CD4-positive, alpha-beta T cell treated with Interferon alpha-2 for 1 hour (primary cell): ENCODE measurements around the gene HDDC3.

Source experiments
- DNase-seq, 2 donors: peaks; one replicate each; pipeline ENCODE4 v3.0.0-alpha.2; 2020 to 2022

The HDDC3 gene

DNA sequence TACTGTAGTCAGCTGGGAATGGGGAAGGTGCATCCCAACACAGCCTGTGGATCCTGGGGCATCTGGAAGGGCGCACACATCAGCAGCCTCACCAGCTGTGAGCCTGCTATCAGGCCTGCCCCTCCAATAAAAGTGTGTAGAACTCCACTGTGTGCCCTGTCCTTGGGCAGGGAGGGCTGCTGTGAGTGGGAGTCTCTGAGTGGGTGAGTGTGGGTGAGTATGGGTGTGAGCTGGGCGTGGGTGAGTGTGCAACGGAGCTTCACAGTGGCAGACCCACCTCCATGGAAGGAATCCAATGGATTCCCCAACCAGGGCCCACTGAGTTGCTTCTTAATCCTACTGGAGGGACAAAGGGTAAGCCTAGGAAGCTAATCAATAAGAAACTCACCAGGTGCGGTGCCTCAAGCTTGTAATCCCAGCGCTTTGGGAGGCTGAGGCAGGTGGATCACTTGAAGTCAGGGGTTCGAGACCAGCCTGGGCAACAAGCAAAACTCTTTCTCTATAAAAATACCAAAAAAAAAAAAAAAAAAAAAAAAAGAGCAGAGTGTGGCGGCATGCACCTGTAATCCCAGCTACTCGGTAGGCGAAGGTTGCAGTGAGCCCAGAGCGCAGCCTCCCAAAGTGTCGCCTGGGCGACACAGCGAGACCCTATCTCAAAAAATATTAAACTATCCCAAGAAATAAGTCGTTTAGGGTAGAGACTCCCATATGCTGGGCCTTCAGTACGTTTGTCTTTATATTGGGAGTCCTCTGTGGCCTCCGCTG is 21.8 kb upstream of the HDDC3 start:
- no peak for DNase-seq

DNA sequence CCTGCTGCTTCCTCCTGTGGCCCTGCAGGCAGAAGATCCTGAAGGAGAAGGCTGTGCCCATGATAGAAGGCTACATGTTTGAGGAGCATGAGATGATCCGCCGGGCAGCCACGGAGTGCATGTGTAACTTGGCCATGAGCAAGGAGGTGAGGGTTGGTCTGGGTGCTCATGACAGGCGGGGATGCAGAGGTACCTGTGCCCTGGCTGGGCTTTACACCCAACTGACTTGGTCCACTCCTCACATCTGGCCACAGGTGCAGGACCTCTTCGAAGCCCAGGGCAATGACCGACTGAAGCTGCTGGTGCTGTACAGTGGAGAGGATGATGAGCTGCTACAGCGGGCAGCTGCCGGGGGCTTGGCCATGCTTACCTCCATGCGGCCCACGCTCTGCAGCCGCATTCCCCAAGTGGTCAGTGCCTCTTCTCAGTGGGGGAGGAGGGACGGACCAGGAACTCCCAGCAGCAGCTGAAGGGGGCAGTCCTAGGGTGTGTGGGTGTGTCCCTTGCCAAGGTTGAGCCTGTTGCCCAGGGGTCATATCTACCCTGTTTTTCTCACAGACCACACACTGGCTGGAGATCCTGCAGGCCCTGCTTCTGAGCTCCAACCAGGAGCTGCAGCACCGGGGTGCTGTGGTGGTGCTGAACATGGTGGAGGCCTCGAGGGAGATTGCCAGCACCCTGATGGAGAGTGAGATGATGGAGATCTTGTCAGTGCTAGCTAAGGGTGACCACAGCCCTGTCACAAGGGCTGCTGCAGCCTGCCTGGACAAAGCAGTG is 20.7 kb upstream of the HDDC3 start:
- DNase-seq, result no peak

DNA sequence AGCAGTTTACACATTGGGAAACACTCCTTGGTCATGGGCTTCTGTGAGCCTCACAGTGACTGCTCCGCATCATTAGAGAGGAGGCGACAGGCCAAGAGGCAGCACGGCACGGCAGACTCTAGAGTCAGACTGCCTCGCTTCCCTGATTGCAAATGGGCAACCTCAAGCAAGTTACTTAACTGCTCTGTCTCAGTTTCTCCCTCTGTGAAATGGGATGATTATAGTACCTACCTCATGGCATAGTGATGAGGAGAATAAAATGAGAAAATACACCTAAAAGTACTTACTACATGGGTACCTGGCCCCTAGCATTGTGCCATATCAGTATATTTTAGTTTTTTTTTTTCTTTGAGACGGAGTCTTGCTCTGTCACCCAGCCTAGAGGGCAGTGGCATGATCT is 18.3 kb upstream of the HDDC3 start:
- no peak for DNase-seq

DNA sequence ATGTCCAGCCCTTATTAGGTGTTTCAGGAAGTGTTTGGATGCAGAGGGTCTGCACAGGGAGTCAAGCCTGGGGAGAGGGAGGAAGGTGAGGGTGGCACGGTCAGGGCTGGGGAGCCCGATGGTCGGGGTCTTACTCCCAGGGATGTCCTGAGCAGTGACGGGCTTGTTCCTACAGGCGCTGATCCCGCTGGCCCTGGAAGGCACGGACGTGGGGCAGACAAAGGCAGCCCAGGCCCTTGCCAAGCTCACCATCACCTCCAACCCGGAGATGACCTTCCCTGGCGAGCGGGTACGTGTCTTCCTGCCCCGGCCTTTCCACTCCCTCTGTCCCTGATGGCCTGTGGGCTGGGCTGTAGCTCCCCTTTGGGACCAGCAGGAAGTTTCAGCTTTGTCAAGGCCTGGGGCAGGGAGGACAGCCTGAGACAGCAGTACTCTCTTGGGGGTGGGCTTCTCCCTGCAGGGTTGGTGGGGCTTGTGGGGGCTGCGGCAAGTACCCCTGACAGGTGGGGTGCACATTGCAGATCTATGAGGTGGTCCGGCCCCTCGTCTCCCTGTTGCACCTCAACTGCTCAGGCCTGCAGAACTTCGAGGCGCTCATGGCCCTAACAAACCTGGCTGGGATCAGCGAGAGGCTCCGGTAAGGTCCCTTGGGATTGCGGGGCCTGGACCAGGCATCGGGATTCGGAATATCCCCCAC is 17.8 kb upstream of the HDDC3 start:
- DNase-seq, result no peak

DNA sequence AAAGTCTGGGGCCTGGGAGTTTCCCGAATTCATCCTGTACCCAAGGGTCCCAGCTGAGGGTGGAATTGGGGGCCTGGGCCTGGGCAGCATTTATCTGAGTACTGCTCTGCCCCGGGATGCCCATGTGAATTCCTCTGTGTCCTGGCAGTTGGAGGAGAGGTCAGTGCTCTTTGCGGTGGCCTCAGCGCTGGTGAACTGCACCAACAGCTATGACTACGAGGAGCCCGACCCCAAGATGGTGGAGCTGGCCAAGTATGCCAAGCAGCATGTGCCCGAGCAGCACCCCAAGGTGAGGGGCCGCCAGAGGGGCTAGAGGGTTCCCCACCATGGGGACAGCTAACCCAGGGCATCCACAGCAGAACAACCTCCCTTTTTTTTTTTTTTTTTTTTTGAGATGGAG is 16.2 kb upstream of the HDDC3 start:
- DNase-seq, result no peak

DNA sequence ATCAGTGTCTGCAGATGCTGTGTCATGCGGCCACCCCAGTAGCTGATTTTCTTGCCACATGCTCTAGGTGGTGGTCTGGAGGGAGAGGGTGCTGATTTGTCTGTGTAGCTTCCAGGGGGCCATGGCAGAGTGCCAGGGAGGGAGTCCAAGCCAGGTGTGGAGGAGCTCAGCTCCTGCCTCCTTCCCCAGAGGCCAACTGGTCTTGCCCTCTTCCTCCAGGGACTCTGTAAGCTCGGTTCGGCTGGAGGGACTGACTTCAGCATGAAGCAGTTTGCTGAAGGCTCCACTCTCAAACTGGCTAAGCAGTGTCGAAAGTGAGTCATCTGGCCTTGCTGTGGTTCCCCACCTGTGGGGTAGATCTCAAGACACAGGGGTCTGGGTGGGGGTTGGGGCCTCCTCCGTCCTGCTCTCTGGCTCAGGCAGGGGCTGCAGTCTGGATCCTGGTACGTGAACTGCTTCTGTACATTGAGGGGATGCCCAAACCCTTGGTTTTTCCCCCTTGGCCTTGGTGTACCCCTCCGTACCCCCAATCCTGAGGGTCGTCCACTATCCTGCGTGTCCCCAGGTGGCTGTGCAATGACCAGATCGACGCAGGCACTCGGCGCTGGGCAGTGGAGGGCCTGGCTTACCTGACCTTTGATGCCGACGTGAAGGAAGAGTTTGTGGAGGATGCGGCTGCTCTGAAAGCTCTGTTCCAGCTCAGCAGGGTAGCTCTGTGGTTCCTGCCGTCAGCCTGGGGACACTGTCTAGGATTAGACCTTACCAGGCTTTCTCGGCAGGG is 15.4 kb upstream of the HDDC3 start:
- no peak for DNase-seq

DNA sequence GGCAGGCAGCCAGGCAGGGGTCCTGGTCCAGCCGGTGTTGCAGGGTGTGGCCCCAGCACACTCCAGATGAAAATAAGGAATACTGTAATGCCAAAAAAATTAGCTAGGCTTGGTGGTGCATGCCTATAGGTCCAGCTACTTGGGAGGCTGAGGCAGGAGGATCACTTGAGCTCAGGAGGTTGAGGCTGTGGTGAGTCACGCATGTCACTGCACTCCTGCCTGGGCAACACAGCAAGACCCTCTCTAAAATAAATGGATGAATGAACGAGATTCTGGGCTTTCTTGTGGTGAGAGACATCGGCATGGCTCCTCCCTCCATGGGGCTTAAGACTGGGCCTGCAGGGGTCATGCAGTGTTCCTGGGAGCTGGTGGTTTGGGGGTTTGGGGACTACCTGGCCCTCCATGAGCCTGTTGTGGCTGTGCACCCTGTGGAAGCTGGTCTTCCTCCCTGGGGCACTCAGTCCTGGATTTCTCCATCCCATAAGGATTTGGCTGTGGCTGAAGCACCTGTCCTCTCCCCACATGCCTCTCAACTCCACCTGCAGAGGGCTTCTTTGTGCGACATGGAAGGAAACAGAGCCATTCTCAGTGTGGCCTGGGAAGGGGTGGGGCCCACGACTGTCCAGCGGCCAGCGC is 14.7 kb upstream of the HDDC3 start:
- DNase-seq, result no peak

DNA sequence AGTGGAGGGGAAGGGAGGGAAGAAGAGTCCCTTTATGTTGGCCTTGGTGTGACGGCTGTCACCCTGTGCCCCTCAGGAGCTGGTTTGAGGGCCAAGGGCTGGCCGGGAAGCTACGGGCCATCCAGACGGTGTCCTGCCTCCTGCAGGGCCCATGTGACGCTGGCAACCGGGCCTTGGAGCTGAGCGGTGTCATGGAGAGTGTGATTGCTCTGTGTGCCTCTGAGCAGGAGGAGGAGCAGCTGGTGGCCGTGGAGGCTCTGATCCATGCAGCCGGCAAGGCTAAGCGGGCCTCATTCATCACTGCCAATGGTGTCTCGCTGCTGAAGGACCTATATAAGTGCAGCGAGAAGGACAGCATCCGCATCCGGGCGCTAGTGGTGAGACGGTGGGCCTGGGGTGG is 14.2 kb upstream of the HDDC3 start:
- DNase-seq, result no peak

DNA sequence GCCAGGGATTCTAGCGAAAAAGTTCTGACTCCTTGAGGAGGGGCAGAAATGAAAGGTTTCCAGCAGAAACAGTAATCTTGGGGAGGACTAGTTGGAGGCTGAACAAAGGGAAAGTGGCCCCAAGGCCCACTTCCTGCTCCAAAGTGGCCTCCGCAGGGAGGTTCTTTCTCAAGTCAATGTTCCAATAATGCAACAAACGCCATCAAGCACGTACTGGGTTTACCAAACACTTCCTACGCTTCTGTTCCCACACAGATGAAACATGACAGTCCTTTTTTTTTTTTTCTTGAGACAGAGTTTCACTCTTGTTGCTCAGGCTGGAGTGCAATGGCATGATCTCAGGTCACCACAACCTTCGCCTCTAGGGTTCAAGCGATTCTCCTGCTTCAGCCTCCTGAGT is 12.7 kb upstream of the HDDC3 start:
- DNase-seq, result no peak

DNA sequence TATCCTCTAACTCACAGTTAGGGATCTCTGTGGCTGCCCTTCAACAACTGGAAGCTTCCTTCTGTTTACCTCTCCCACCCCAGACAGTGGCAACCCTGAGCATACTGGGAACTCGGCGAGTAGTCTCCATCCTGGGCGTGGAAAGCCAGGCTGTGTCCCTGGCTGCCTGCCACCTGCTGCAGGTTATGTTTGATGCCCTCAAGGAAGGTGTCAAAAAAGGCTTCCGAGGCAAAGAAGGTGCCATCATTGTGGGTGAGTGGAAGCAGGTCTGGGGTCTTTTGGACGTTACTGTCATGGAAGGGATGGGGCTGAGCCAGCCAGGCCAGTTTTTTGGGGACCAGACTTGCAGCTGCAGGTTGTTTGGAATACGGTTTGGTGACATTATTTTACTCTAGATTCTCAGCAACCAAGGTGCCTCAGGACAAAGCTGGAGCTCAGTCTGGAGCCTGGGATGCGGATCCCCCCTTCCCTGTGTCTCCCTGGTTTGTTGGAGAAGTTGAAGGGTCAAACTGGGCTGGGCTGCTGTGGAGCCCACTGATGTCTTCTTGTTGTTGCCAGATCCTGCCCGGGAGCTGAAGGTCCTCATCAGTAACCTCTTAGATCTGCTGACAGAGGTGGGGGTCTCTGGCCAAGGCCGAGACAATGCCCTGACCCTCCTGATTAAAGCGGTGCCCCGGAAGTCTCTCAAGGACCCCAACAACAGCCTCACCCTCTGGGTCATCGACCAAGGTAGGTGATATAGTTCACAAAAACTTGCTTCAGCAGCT is 10.2 kb upstream of the HDDC3 start:
- DNase-seq, result no peak

DNA sequence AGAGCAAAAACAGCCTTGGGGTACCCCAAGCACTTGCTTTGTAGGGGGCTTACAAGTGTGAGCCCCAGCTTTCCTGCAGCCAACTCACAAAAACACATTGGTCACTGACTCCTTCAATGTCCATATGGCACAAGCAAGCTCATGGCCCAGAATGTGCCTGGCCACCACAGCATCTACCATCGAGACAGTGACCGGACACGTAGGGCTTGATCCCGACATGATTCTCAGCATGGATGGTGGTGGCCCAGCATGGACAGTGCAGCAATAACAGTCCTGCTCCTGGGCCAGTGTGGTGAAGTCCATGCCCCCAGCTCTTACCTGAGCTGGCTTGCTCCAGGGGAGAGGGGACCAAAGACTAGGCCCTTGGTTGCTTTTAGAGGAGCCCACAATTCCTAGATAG is 8.7 kb upstream of the HDDC3 start:
- DNase-seq, result no peak

DNA sequence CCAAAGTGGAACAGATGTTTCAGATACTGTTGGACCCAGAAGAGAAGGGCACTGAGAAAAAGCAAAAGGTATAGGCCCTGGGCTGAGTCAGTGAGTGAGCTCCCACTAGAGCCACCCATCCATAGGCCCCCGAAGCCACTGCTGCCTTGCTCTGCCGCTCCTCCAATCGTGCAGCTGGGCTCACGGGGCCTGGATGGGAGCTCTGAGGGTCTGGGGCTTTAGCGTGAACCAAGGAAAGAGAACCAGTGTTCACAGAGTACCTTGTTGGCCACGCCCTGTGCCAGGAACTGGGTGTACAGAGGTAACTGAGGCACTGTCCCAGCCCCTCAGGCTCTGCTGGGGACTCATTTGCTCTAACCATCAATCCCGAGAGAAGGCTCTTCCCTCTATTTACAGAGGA is 7.4 kb upstream of the HDDC3 start:
- no peak for DNase-seq

DNA sequence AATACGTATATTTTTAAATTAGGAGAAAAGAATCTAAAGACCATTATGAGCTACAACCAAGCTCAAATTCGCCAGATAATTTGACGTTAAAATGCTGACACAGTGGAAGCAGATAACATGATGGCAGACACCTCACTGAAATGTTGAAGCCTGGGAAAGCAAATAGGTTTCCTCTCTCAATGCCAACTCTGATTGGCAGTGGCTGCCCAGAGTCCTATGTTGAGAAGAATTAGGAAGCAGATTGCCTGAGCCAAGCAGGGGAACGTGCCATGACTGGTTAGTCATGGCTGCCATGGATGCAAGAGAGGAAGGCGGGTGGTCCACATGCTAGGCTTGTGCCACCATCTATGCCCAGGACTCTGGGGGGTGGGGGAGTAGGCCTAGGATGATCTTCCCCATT is 5.9 kb upstream of the HDDC3 start:
- no peak for DNase-seq

DNA sequence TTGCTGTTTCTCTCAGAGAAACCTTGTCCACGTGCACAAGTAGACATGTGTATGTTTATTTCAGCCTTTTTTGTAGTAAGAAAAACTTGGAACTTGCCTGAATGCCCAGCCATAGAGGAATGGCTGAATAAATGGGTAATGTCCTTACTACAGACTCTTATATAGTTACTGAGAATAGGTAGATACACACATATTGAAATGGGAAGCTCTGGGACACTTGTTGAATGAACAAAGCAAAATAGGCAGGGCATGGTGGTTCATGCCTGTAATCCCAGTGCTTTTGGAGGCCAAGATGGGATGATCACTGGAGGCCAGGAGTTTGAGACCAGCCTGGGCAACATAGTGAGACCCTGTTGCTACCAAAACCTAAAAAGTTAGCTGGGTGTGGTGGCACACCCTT is 4.5 kb upstream of the HDDC3 start:
- no peak for DNase-seq

DNA sequence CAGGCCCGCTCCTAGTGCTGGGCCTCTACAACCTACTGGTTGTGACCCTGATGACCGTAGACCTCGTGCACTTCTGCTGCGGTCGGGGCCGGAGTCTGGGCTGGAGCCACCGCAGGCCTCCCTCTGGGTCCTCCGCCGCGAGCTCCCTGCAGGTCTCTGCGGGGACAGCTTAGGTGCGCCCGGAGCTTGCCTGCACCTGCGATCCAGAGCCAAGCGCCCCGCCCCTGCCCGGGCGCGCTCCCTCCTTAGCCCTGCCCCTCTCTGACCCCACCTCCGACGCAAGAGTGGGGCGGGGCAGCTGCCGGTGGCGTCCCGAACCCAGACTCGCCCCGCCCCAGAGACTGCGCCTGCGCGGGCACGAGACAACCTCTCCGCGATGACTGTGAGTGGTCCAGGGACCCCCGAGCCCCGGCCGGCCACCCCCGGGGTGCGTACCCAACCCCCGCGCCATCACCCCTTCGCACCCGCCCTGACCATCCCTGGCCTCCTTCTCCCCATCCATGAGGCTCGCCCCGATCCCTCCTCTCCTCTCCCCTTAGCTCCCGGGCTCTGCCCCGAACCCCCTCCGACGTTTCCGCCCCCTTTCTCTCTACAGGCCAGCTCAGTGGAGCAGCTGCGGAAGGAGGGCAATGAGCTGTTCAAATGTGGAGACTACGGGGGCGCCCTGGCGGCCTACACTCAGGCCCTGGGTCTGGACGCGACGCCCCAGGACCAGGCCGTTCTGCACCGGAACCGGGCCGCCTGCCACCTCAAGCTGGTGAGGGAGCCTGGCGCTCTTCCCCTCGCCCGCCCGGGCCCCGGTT is 2.8 kb upstream of the HDDC3 start, which contains the start of gene UNC45A:
Gene UNC45A (plus strand): TSS at position 337 of the 803 bp plus-strand sequence. CDS start 40 bp downstream, at position 377.
- peak; percentile 93 to 96 for DNase-seq

DNA sequence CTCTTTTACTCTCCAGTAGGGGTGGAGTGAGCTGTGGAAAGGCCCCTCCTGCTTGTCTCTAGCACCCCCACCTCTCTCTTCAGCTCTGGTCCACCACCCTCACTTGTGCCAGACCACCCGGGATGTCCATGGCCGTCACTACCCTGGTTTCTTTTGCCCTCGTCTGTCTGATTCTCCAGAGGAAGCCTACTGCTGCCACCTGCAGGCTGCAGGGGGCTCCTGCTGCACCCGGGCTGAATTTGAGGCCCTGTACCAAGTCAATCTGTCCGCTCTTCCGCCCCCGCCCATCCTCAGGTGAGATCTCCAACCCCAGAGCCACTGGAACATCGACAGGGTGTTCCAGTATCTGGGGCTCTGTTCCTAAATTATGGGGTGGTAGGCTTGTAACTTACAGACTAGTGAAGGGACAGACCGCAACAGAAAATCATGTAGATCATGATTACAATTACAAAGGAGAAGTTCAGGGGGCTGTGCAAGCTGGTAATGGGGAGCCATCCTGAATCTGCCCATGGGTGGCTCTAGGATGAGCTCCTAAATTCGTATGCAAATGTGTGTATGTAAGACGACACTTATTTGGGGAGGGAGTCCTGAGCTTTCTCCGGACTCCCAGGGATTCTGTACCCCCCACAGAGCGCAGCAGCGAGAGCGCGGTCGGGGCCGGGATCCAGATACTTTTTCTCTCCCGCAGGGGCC is 2.1 kb upstream of the HDDC3 start:
- DNase-seq, result peak; percentile 87 to 89

DNA sequence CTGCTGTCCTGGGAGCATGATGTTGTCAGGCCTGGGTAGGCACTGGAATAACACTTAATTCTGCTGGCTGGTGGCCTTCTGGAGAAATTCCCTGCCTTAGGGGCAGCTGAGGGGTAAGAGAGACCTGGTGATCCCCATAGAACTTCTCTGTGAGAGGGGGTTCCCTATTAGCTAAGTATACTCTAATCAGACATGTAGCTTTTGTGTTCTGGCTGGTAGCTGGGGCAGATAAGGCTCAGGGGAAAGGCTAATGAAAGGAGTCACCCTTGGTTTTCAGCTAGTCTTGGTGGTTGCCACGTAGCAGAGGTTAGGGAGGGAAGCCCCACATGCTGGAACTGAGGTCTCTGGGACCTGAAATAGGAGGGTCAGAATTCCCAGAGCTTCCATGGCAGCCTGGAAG is 952 bp upstream of the HDDC3 start:
- no peak for DNase-seq

DNA sequence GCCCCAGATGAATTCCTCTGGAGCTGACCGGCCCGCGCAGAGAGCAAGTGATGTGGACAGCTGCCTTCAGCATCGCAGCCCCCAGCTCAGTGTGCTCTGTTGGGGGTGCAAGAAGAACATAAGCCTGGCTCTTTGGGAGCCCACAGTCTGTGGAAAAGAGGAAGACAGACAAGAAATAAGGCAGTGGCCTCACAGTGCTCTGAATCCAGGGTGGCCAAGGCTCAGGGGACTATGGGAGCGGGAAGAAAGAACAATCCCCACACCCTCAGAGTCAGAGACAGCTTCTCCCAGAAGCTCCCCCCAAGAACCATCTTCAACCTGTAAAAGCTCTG is 277 bp upstream of the HDDC3 start:
- no peak for DNase-seq

DNA sequence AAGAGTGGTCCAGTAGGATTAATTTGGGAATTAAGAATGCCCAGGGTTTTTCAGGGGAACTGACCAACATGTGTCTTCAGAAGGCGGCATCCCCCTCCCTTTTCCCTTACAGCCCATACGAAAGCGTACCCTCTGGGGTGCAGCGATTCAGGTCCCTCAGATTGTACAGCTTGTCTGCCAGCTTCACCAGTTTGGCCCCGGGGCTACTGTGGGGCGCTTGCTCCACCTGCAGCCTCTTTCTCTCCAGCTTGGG is 848 bp downstream of the HDDC3 start:
- DNase-seq, result no peak

DNA sequence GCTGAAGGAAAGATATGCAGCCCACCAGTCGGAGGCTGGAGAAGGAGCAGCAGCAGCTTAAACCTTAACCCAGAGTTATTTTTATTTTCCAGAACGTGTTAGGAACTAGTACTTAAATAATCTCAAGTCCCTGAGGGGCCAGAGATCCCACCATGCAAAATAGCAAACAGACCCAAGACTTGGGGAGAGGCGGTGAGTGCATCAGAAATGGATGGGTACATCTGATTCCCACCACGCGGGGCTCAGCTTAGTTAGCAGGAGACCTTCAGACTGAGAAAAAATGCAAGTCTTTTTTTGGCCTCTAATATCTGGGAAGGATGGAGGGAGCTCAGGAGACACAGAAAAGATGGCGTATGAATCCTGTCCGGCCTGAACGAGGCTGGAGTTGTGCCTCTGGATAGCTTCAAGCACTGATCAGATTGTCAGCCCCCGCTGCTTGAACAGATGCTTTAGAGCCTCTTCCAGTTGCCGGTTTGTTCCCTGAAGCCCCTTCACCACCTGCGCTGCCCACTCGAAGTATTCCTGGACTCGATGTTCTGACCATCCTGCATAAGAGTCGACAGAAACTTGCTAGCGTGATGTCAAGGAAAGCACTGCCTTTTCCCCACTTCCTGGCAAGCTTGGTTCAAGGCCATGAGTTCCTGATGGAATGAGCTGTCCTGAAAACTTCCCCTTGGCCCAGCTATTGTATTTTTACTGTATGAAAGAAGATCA is 1.3 kb downstream of the HDDC3 start:
- DNase-seq, result no peak
